Panc1 (cell line): ENCODE results near the gene NEUROD1. TPM values are rescaled to one million over a fixed set of nuclear protein-coding genes. Genes with fewer than 3 reads are reported as not detected.

Experiments
- ATAC-seq: fragments of 200-7000 bp; cut with Tn5 transposase; 2 replicates; pipeline ENCODE4 v1.9.1; 2020; ENCODE audit warnings: mild to moderate bottlenecking, moderate library complexity
- BruUV-seq: library from RNA; stranded (reverse); fragments of 400-500 nt; replicated peaks from 2 replicates; lab custom pipeline; 2021; lab: Mats Ljungman, UMichigan
- CTCF ChIA-PET: fragments of 300-600 bp; sonication (Branson Sonifier 250); formaldehyde crosslinking; loops from one replicate; lab custom pipeline; 2022; ENCODE audit warnings: antibody characterized with exemption; lab: Charles Lee
- POLR2A ChIA-PET: fragments of 300-600 bp; sonication (Branson Sonifier 250); formaldehyde crosslinking; loops from one replicate; lab custom pipeline; 2022; ENCODE audit warnings: antibody characterized with exemption; lab: Charles Lee
- DNase-seq: peaks from one replicate; pipeline ENCODE4 v3.0.0-alpha.2; 2010; ENCODE audit warnings: low read depth, low spot score
- H3K27ac ChIP-seq: 2 replicates; pipeline ENCODE4 v1.5.1; 2011; ENCODE audit warnings: mild to moderate bottlenecking, low read length, inconsistent platforms
- H3K27me3 ChIP-seq: fragments of 200-500 bp; sonication (Bioruptor generic); 2 replicates; pipeline ENCODE4 v1.6.0; 2014; ENCODE audit warnings: low read length, inconsistent platforms; ENCODE audit not compliant: control insufficient read depth, insufficient read depth
- H3K36me3 ChIP-seq: fragments of 200-500 bp; sonication (Bioruptor generic); 2 replicates; pipeline ENCODE4 v1.5.1; 2014; ENCODE audit warnings: inconsistent platforms, mild to moderate bottlenecking, low read length, moderate library complexity; ENCODE audit not compliant: control insufficient read depth, insufficient read depth
- H3K4me1 ChIP-seq: 2 replicates; pipeline ENCODE4 v1.5.1; 2011; ENCODE audit warnings: inconsistent platforms, mild to moderate bottlenecking, low read length, moderate library complexity; ENCODE audit not compliant: control insufficient read depth, insufficient read depth
- H3K4me3 ChIP-seq, 2 experiments: 2 replicates each; pipeline ENCODE4 v1.5.1; 2011 to 2012; ENCODE audit warnings: low read depth in 2 of 2, low read length in 2 of 2, mild to moderate bottlenecking in 2 of 2, inconsistent platforms in 1 of 2, moderate library complexity in 1 of 2
- H3K9me3 ChIP-seq: fragments of 200-500 bp; sonication (Bioruptor generic); 2 replicates; pipeline ENCODE4 v1.5.1; 2014; ENCODE audit warnings: low read depth, mild to moderate bottlenecking, inconsistent platforms, low read length, moderate library complexity; ENCODE audit not compliant: control insufficient read depth, insufficient read depth
- POLR2AphosphoS5 ChIP-seq: IDR thresholded peaks from 2 replicates; pipeline ENCODE4 v1.6.1; 2012; ENCODE audit warnings: mild to moderate bottlenecking, low read depth, low read length, moderate library complexity
- REST ChIP-seq, 2 experiments: IDR thresholded peaks; 2 replicates each; pipeline ENCODE4 v1.6.1; 2011 to 2012; ENCODE audit warnings: low read depth in 2 of 2, control low read depth in 1 of 2, low read length in 1 of 2, mild to moderate bottlenecking in 1 of 2, moderate library complexity in 1 of 2; ENCODE audit not compliant: insufficient read depth in 1 of 2
- SIN3A ChIP-seq: IDR thresholded peaks from 2 replicates; pipeline ENCODE4 v1.6.1; 2012; ENCODE audit warnings: low read depth, mild to moderate bottlenecking, low read length, moderate library complexity, borderline replicate concordance; ENCODE audit not compliant: insufficient read depth
- TCF7L2 ChIP-seq: IDR thresholded peaks from 2 replicates; pipeline ENCODE4 v1.6.1; 2011; ENCODE audit warnings: mild to moderate bottlenecking, low read depth, low read length, inconsistent platforms
- in situ Hi-C: cut with HindIII; loops from 2 replicates; pipeline ENCODE4 v1.10.0; 2016; ENCODE audit warnings: low sequenced_read_pairs, low pct_unique_long_range_greater_than_20kb
- intact Hi-C: fragments of 100-400 bp; cut with micrococcal nuclease; formaldehyde crosslinking; loops from one replicate; pipeline ENCODE4 v1.10.0; 2022; ENCODE audit not compliant: unreplicated experiment
- total RNA-seq: library from RNA; stranded (reverse); gene quantifications from one replicate; pipeline ENCODE4 v1.2.1, GENCODE V29; 2021; ENCODE audit not compliant: unreplicated experiment
- TF ChIP-seq, protein P1 (sequence below): fragments of 450-650 bp; IDR thresholded peaks from 2 replicates; pipeline ENCODE4 v1.5.1; 2017; ENCODE audit warnings: mild to moderate bottlenecking

The NEUROD1 gene
- total RNA-seq, 1 experiment from 2014 or later = not detected

DNA sequence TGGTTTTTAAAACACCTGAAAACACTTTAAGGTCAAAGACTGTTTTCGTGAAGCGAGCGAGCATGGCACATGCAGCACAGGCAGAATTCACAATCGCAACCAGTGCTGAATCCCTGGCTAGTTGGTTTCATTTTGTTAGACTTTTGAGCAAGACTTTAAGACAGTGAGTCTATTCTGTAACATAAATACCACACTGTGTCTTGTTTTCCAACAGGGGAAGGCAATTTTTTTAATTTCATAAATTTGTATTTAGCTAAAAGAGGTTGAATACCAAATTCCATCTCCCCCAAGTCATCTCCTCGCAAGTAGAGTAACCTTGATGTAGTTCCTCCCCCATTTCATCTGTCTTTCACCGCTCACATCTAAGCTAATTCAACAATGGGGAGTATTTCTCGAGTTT lies 24.8 kb downstream of the NEUROD1 start:
- DNase-seq = no peak
- Histone ChIP-seq H3K27me3 (0 out of 2 replicates have a peak, but pooled peaks cover 2% of the 10 kb centered on the region), H3K4me1 (no peaks in the 10 kb centered on the region; the same call in 1 of the 2 replicates), H3K4me3 (peak overlapping the region in 1 of 2 experiments; percentile 7; a peak in 1 of 4 replicates), H3K9me3 (no peaks in the 10 kb centered on the region), H3K36me3 (no peaks in the 10 kb centered on the region), H3K27ac (no peak overlapping the region)
- no TSS peak for BruUV-seq
- intact Hi-C loops = no loop called here
- CTCF ChIA-PET = no interaction called here
- no peak for ATAC-seq
- POLR2A ChIA-PET = no interaction called here
- no peak for TF ChIP-seq TCF7L2
- no peak for TF ChIP-seq REST (IDR thresholded peaks at IDR 0.05; ENCODE audit: insufficient read depth in 1 of 2, low read depth in 2 of 2, low read length in 1 of 2)
- no peak for TF ChIP-seq POLR2AphosphoS5
- no peak for TF ChIP-seq SIN3A
- TF ChIP-seq, protein P1, sequence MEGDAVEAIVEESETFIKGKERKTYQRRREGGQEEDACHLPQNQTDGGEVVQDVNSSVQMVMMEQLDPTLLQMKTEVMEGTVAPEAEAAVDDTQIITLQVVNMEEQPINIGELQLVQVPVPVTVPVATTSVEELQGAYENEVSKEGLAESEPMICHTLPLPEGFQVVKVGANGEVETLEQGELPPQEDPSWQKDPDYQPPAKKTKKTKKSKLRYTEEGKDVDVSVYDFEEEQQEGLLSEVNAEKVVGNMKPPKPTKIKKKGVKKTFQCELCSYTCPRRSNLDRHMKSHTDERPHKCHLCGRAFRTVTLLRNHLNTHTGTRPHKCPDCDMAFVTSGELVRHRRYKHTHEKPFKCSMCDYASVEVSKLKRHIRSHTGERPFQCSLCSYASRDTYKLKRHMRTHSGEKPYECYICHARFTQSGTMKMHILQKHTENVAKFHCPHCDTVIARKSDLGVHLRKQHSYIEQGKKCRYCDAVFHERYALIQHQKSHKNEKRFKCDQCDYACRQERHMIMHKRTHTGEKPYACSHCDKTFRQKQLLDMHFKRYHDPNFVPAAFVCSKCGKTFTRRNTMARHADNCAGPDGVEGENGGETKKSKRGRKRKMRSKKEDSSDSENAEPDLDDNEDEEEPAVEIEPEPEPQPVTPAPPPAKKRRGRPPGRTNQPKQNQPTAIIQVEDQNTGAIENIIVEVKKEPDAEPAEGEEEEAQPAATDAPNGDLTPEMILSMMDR = no peak
- in situ Hi-C loops = no loop called here

GRCh38 chr2:181649436-181649979 lies 30.8 kb downstream of the NEUROD1 start:
- POLR2A ChIA-PET = no interaction called here
- in situ Hi-C loops (no loop called here), intact Hi-C loops (no loop called here)
- BruUV-seq = no TSS peak
- H3K9me3 ChIP-seq = no peaks in the 10 kb centered on the region
- CTCF ChIA-PET = no interaction called here
- H3K4me3 ChIP-seq = no peak overlapping the region
- ATAC-seq (no peak), DNase-seq (no peak)
- H3K27ac ChIP-seq = no peak overlapping the region
- no peaks in the 10 kb centered on the region; the same call in 1 of the 2 replicates for H3K27me3 ChIP-seq
- no peaks in the 10 kb centered on the region for H3K36me3 ChIP-seq
- H3K4me1 ChIP-seq = no peaks in the 10 kb centered on the region
- TF ChIP-seq SIN3A = no peak
- no peak for TF ChIP-seq REST (IDR thresholded peaks at IDR 0.05; ENCODE audit: insufficient read depth in 1 of 2, low read depth in 2 of 2, low read length in 1 of 2)
